NCI-H1105 treated with DMSO at 0.1 percent for 48 hours (cell line): Measurements from ENCODE around the gene DESI1.
"Not testable (repeated sequence)": the region's sequence is repeated elsewhere in the genome, so short reads cannot be mapped to it uniquely, and the experiment has no call there.

Experiments
- DNase-seq: peaks from one replicate; lab custom pipeline; 2025; lab: John Stamatoyannopoulos, UW

The DESI1 gene

GRCh38 chr22:41585898-41586297, 34.9 kb downstream of the DESI1 start:
- no peak for DNase-seq

GRCh38 chr22:41584881-41585280, 36.0 kb downstream of the DESI1 start:
- DNase-seq = no peak

- no peak for DNase-seq
These were observed 38.1 kb downstream of the DESI1 start for GRCh38 chr22:41582694-41583093.

GRCh38 chr22:41579997-41580355, 40.9 kb downstream of the DESI1 start:
- no peak for DNase-seq

GRCh38 chr22:41579297-41579996, 41.4 kb downstream of the DESI1 start:
- DNase-seq = no peak

- DNase-seq = no peak
These were observed 42.0 kb downstream of the DESI1 start for GRCh38 chr22:41578818-41579217.

- DNase-seq = no peak
These were observed 42.7 kb downstream of the DESI1 start for GRCh38 chr22:41578114-41578513.

- DNase-seq = no peak
These were observed 44.0 kb downstream of the DESI1 start for GRCh38 chr22:41576877-41577276.

GRCh38 chr22:41575533-41575932, 45.3 kb downstream of the DESI1 start:
- no peak for DNase-seq

GRCh38 chr22:41574847-41575381, 45.9 kb downstream of the DESI1 start:
- DNase-seq = no peak

GRCh38 chr22:41573677-41574076, 47.2 kb downstream of the DESI1 start:
- DNase-seq = no peak

GRCh38 chr22:41572305-41572704, 48.5 kb downstream of the DESI1 start:
- DNase-seq = not testable (repeated sequence)

- DNase-seq = no peak
These were observed 49.1 kb downstream of the DESI1 start for GRCh38 chr22:41571786-41572185.

- DNase-seq = no peak
These were observed 50.6 kb downstream of the DESI1 start for GRCh38 chr22:41570221-41570620.

- no peak for DNase-seq
These were observed 52.0 kb downstream of the DESI1 start for GRCh38 chr22:41568811-41569210.

GRCh38 chr22:41567512-41567768, 53.4 kb downstream of the DESI1 start:
- DNase-seq = no peak

- no peak for DNase-seq
These were observed 55.3 kb downstream of the DESI1 start for GRCh38 chr22:41565403-41566054.

GRCh38 chr22:41564563-41564962, 56.3 kb downstream of the DESI1 start:
- DNase-seq = no peak

- no peak for DNase-seq
These were observed 57.7 kb downstream of the DESI1 start for GRCh38 chr22:41563051-41563711.

GRCh38 chr22:41562461-41562860, 58.4 kb downstream of the DESI1 start:
- no peak for DNase-seq

GRCh38 chr22:41561788-41562187, 59.1 kb downstream of the DESI1 start:
- DNase-seq = no peak

- DNase-seq = no peak
These were observed 59.5 kb downstream of the DESI1 start for GRCh38 chr22:41561335-41561734.

- no peak for DNase-seq
These were observed 60.8 kb downstream of the DESI1 start for GRCh38 chr22:41560095-41560471.
